ENCODE data around the gene NPAS3.

The NPAS3 gene

DNA sequence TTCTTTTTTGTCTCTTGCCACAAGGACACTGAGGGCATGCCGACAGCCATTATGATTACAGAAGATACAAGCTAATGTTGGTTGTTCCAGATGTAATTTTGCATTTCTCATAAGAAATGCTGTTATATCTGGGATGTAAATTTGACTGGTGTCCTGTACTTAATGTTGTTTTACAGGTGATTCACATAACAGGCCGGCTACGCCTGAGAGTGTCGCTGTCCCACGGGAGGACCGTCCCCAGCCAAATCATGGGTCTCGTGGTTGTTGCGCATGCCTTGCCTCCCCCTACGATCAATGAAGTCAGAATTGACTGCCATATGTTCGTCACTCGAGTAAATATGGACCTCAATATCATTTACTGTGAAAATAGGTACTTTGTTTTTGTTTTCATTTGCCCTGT, 835.5 kb downstream of the NPAS3 start:
- TF ChIP-seq, protein P1, sequence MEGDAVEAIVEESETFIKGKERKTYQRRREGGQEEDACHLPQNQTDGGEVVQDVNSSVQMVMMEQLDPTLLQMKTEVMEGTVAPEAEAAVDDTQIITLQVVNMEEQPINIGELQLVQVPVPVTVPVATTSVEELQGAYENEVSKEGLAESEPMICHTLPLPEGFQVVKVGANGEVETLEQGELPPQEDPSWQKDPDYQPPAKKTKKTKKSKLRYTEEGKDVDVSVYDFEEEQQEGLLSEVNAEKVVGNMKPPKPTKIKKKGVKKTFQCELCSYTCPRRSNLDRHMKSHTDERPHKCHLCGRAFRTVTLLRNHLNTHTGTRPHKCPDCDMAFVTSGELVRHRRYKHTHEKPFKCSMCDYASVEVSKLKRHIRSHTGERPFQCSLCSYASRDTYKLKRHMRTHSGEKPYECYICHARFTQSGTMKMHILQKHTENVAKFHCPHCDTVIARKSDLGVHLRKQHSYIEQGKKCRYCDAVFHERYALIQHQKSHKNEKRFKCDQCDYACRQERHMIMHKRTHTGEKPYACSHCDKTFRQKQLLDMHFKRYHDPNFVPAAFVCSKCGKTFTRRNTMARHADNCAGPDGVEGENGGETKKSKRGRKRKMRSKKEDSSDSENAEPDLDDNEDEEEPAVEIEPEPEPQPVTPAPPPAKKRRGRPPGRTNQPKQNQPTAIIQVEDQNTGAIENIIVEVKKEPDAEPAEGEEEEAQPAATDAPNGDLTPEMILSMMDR (conservative IDR thresholded peaks at IDR 0.05; ENCODE audit: control insufficient read depth, insufficient read depth, low read depth, low read length) = no peak
- no peak overlapping the region for H3K4me3 ChIP-seq (ENCODE audit: control insufficient read depth, low read depth, low read length)
- DNase-seq (ENCODE audit: low read depth) = no peak

DNA sequence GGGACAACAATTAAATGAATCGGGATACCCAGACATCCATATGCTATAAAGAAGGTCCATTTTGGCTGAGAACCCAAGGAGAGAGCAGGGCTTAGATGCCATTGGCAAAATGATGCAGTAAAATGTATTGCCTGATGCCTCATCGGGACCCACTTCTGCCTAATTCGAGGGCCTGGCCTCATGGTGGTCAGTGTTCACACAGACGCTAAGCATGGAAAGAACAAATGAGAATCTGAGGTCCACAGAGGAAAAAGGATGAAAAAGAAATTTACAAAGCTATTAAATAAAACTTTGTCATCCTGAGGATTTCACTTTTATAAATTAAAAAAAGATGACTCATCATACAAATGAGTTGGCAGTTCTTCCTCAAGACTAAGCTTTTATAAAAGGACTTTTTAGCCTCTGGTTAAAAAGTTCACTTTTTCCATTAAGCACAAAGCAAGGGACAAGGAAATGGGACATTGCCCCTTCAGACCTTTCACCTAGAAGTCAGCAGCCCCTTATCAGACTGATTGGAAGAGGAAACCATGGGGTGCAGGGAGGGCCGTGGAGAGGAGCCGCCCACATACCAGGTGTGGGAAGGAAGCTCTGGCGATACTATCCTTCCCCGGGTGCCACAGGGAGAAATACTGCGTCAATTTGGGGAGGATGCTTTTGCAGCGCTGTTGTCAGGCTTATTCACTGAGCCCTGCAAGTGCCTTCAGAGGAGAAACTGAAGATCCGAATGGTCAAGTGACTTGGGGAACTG, 836.2 kb downstream of the NPAS3 start:
- peak; percentile 39 for DNase-seq (ENCODE audit: low read depth)
- TF ChIP-seq, protein P1 (conservative IDR thresholded peaks at IDR 0.05; ENCODE audit: control insufficient read depth, insufficient read depth, low read depth, low read length) = no peak
- H3K4me3 ChIP-seq (ENCODE audit: control insufficient read depth, low read depth, low read length) = no peak overlapping the region

DNA sequence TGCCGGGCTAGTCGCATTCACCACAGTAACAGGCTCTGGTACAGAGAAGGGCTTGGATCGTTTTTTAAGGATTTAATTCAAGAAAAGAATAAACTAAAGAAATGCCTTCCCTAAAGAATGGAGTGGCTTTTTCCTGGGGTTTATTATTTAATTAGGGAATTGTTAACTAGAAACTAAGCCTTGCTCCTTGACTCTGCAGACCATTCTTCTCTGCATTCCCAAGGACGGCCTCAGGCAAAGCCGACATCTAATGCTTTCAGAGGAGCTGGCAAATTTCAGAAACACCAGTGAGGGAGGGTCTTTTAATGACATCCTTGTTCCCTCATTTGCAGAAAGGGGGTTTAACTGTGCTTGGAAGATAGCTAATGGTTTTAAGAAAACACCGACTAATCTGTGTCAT, 838.2 kb downstream of the NPAS3 start:
- TF ChIP-seq, protein P1 (conservative IDR thresholded peaks at IDR 0.05; ENCODE audit: control insufficient read depth, insufficient read depth, low read depth, low read length) = no peak
- H3K4me3 ChIP-seq (ENCODE audit: control insufficient read depth, low read depth, low read length) = no peak overlapping the region
- DNase-seq (ENCODE audit: low read depth) = no peak

DNA sequence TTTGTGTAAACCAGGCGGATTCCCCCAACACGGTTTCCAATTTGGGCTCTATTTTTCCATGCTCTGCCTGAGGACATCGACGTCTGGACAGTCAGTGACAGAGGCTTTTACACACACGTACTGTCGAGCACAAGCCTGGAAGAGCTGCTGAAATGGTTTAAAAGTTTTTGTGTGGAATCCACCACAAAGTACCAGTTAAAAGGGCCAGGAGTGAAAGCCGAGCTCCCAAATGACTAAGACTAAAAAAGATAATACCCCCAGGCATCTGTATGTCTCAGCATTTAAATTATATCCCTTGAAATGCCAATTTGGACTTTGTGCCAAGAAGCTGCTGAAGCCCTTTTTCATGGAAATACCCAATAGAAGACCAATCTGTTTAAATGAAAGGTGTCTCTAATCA, 839.0 kb downstream of the NPAS3 start:
- TF ChIP-seq, protein P1 (conservative IDR thresholded peaks at IDR 0.05; ENCODE audit: control insufficient read depth, insufficient read depth, low read depth, low read length) = no peak
- DNase-seq (ENCODE audit: low read depth) = no peak
- no peak overlapping the region for H3K4me3 ChIP-seq (ENCODE audit: control insufficient read depth, low read depth, low read length)

DNA sequence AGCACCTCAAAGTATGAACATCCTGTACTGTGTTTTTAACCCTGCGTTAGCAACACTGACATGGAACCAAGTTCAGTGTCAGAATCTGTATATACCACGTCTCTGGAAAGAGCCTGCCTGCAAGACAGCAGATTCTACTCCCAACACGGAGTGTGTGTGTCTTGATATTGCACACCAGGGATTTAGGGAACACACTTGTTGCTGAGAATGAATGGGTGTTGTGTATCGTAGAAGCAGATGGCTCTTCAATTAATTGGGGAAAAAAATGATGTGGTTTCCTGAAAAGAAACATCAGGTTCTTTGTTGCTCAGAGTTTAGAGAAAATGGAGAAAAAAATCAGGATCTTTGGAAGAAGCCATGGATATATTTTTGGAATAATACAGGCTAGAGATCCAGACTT, 841.4 kb downstream of the NPAS3 start:
- no peak for DNase-seq (ENCODE audit: low read depth)
- TF ChIP-seq, protein P1 (conservative IDR thresholded peaks at IDR 0.05; ENCODE audit: control insufficient read depth, insufficient read depth, low read depth, low read length) = no peak
- H3K4me3 ChIP-seq (ENCODE audit: control insufficient read depth, low read depth, low read length) = no peak overlapping the region

DNA sequence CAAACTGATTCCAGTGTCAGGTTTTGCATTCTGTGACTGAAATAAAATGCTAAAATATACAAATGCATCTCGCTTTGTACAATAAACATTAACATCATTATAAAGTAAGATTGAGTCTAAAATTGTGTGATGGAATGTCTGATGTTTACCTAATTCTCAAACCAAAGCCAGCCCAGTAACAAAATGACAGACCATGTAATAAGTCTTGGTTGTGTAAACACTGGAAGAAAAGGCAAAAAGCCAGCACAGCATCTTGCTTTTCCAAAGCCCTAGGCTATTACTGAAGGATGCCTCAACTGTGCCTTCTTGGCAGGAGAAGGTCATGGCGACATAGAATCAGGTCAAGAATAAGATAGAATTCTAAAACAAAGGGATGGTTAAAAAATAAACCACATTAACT, 842.6 kb downstream of the NPAS3 start:
- no peak for DNase-seq (ENCODE audit: low read depth)
- H3K4me3 ChIP-seq (ENCODE audit: control insufficient read depth, low read depth, low read length) = no peak overlapping the region
- TF ChIP-seq, protein P1 (conservative IDR thresholded peaks at IDR 0.05; ENCODE audit: control insufficient read depth, insufficient read depth, low read depth, low read length) = no peak

Measured in fibroblast of mammary gland (primary cell).